ENCODE results near the gene PIEZO1.

DNA sequence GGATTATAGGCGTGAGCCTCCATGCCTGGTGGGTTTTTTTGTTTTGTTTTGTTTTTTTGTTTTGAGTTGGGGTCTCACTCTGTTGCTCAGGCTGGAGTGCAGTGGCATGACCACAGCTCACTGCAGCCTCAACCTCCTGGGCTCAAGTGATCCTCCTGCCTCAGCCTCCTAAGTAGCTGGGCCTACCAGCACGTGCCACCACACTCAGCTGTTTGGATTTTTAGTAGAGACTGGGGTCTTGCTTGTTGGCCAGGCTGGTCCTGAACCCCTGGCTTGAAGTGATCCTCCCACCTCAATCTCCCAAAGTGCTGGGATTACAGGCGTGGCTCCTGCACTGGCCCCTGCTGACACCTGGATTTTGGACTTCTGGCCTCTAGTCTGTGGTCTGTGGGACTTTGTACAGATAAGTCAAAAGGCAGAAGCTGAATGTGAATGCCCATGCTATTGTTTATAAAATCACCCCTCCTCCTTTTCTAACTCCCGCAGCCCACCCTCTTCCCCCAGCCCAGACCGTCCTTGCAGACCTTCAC, 104.4 kb downstream of the PIEZO1 start:
- TF ChIP-seq CTCF (IDR thresholded peaks at IDR 0.05; ENCODE audit: low read depth, low read length, poor library complexity, severe bottlenecking) = no peak
- TF ChIP-seq EZH2phosphoT487 (IDR thresholded peaks at IDR 0.05; ENCODE audit: borderline replicate concordance, low read length) = no peak

Data from DOHH2 (cell line).